ENCODE results near the gene KNOP1.

GRCh38 chr16:19685176-19685575 lies 32.9 kb downstream of the KNOP1 start:
- TF ChIP-seq CTCF (IDR thresholded peaks at IDR 0.05; ENCODE audit: low read depth, low read length, poor library complexity, severe bottlenecking) (no peak), EZH2phosphoT487 (IDR thresholded peaks at IDR 0.05; ENCODE audit: borderline replicate concordance, low read length) (no peak)

Measured in DOHH2 (cell line).